Fibroblast of lung (primary cell): ENCODE results near the gene TBC1D19. TPM values are rescaled to one million over a fixed set of nuclear protein-coding genes. Genes with fewer than 3 reads are reported as not detected.

Source experiments
- DNase-seq, 2 donors: peaks; one replicate each; pipeline versions ENCODE4 v3.0.0 to v3.0.0-alpha.2; 2010; ENCODE audit warnings: low read depth in 2 of 2
- H2AFZ ChIP-seq: 2 replicates; pipeline ENCODE4 v1.5.1; 2012; ENCODE audit warnings: low read length, control low read depth, inconsistent platforms
- H3K27ac ChIP-seq: 2 replicates; pipeline ENCODE4 v1.5.1; 2011; ENCODE audit warnings: low read length, control low read depth; ENCODE audit not compliant: insufficient read depth
- H3K27me3 ChIP-seq: 2 replicates; pipeline ENCODE4 v1.5.1; 2011; ENCODE audit warnings: mild to moderate bottlenecking, low read length; ENCODE audit not compliant: control insufficient read depth, insufficient read depth
- H3K36me3 ChIP-seq: 2 replicates; pipeline ENCODE4 v1.5.1; 2011; ENCODE audit warnings: low read length; ENCODE audit not compliant: control insufficient read depth, insufficient read depth
- H3K4me1 ChIP-seq: 2 replicates; pipeline ENCODE4 v1.5.1; 2011; ENCODE audit warnings: low read length; ENCODE audit not compliant: control insufficient read depth, insufficient read depth; ENCODE audit errors: extremely low read depth
- H3K4me2 ChIP-seq: 2 replicates; pipeline ENCODE4 v1.5.1; 2011; ENCODE audit warnings: low read length, control low read depth; ENCODE audit not compliant: insufficient read depth; ENCODE audit errors: extremely low read depth
- H3K4me3 ChIP-seq, 4 experiments: fragments of 200-600 bp in 1 of 4; sonication (generic) in 1 of 4; replicated peaks in 1 of 4; 2 replicates each; pipeline ENCODE4 v1.5.1; 2011 to 2016; ENCODE audit warnings: low read length in 4 of 4, low read depth in 3 of 4, mild to moderate bottlenecking in 3 of 4, control low read depth in 2 of 4, inconsistent platforms in 1 of 4, mixed read lengths in 1 of 4; ENCODE audit not compliant: insufficient read depth in 1 of 4; ENCODE audit errors: control extremely low read depth in 1 of 4
- H3K79me2 ChIP-seq: 2 replicates; pipeline ENCODE4 v1.5.1; 2012; ENCODE audit warnings: mild to moderate bottlenecking, low read length, inconsistent platforms; ENCODE audit not compliant: control insufficient read depth, insufficient read depth
- H3K9ac ChIP-seq: 2 replicates; pipeline ENCODE4 v1.5.1; 2011; ENCODE audit warnings: mild to moderate bottlenecking, low read length, control low read depth; ENCODE audit not compliant: insufficient read depth
- H3K9me3 ChIP-seq: 2 replicates; pipeline ENCODE4 v1.5.1; 2012; ENCODE audit warnings: low read depth, low read length; ENCODE audit not compliant: control insufficient read depth, insufficient read depth
- H4K20me1 ChIP-seq: 2 replicates; pipeline ENCODE4 v1.5.1; 2011; ENCODE audit warnings: low read length; ENCODE audit not compliant: control insufficient read depth, insufficient read depth; ENCODE audit errors: extremely low read depth
- EZH2 ChIP-seq: IDR thresholded peaks from 2 replicates; pipeline ENCODE4 v1.5.1; 2012; ENCODE audit warnings: low read length, control low read depth, mild to moderate bottlenecking; ENCODE audit errors: missing control alignments
- polyA plus RNA-seq, 2 donors: library from polyadenylated mRNA; depleted of rRNA in 1 of 2; stranded (reverse) in 1 of 2; unstranded in 1 of 2; fragments of >200 nt; gene quantifications; 2 replicates each; pipeline ENCODE4 v1.2.1, GENCODE V29; 2011 to 2012; ENCODE audit warnings: missing spikeins in 1 of 2
- total RNA-seq: library from RNA; depleted of rRNA; stranded (reverse); fragments of >200 nt; gene quantifications from 2 replicates; pipeline ENCODE4 v1.2.1, GENCODE V29; 2014
- TF ChIP-seq, protein P1 (sequence below), 2 donors: IDR thresholded peaks in 1 of 2; conservative IDR thresholded peaks in 1 of 2; 1 replicate in 1 of 2; 2 replicates in 1 of 2; pipeline ENCODE4 v1.5.1; 2011 to 2012; ENCODE audit warnings: low read length in 2 of 2, control low read depth in 1 of 2, inconsistent platforms in 1 of 2, low read depth in 1 of 2, mild to moderate bottlenecking in 1 of 2

Gene TBC1D19
- total and polyA plus RNA-seq, 2 donors (not counting 1 experiment from before 2014, with no cell fraction given), result 38.2 to 132 TPM

DNA sequence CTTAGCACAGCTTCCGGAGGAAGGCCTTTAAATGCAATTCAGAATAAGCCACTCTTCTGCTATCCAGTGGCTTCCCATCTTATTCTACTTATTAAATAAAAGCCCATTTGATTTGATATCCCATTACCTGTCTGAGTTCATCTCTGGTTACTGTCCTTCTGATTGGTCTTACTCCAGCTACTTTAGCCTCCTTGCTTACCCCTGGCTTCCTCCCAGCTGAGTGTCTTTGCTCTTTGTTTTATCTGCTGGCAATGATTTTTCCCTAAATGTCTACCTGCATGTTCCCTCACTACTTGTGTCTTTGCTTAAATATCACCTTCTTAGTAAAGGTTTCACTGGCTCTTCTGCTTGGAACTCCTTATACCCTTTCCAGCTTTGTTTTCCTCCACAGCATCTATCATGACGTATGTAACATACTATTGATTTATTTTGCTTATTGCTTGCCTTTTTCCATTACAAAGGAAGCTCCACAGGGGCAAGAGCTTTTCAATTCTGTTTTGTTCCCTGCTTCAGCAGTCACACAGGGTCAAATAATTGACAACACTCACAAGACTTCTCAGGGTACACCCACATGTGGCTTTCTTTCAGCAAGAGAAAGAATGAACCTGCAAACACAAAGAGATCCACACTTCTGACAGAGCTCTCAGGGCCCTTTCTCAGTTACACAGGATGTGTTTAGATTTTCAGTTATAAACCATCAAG, 63.8 kb downstream of the TBC1D19 start:
- Histone ChIP-seq H2AFZ (no peak overlapping the region), H3K9ac (no peak overlapping the region), H3K27ac (no peak overlapping the region), H3K9me3 (no peaks in the 10 kb centered on the region), H3K4me3 (no peak overlapping the region), H4K20me1 (no peaks in the 10 kb centered on the region), H3K27me3 (no peaks in the 10 kb centered on the region), H3K36me3 (no peaks in the 10 kb centered on the region), H3K79me2 (no peaks in the 10 kb centered on the region), H3K4me1 (no peaks in the 10 kb centered on the region), H3K4me2 (no peak overlapping the region)
- no peak for DNase-seq
- no peak for TF ChIP-seq EZH2
- TF ChIP-seq, protein P1, sequence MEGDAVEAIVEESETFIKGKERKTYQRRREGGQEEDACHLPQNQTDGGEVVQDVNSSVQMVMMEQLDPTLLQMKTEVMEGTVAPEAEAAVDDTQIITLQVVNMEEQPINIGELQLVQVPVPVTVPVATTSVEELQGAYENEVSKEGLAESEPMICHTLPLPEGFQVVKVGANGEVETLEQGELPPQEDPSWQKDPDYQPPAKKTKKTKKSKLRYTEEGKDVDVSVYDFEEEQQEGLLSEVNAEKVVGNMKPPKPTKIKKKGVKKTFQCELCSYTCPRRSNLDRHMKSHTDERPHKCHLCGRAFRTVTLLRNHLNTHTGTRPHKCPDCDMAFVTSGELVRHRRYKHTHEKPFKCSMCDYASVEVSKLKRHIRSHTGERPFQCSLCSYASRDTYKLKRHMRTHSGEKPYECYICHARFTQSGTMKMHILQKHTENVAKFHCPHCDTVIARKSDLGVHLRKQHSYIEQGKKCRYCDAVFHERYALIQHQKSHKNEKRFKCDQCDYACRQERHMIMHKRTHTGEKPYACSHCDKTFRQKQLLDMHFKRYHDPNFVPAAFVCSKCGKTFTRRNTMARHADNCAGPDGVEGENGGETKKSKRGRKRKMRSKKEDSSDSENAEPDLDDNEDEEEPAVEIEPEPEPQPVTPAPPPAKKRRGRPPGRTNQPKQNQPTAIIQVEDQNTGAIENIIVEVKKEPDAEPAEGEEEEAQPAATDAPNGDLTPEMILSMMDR (conservative IDR thresholded peaks at IDR 0.05 in 1 of 2, IDR thresholded peaks at IDR 0.05 in 1 of 2; ENCODE audit: low read depth in 1 of 2, low read length in 2 of 2), result no peak

DNA sequence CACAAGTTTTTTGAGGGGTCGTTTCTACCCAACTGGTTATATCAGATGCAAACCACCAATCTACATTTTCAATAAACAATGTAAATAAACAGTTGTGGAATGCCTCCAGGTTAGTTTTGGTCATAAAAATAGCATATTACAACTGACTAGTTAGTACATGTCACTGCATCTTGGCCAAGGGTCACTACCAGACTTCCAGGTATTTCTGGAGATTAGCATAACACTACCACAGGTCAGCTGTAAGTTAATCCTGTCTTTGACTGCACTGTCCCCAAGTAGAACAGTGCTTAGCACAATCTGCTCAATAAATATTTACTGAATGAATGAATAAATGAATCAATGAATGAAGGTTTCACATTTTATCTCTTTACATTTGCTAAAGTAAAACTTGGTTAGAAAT, 64.4 kb downstream of the TBC1D19 start:
- Histone ChIP-seq H3K4me2 (no peak overlapping the region), H3K9me3 (no peaks in the 10 kb centered on the region), H4K20me1 (no peaks in the 10 kb centered on the region), H2AFZ (no peak overlapping the region), H3K4me1 (no peaks in the 10 kb centered on the region), H3K36me3 (no peaks in the 10 kb centered on the region), H3K4me3 (no peak overlapping the region), H3K27ac (no peak overlapping the region), H3K79me2 (no peaks in the 10 kb centered on the region), H3K9ac (no peak overlapping the region), H3K27me3 (no peaks in the 10 kb centered on the region)
- TF ChIP-seq EZH2, result no peak
- TF ChIP-seq, protein P1 (conservative IDR thresholded peaks at IDR 0.05 in 1 of 2, IDR thresholded peaks at IDR 0.05 in 1 of 2; ENCODE audit: low read depth in 1 of 2, low read length in 2 of 2), result no peak
- no peak for DNase-seq

DNA sequence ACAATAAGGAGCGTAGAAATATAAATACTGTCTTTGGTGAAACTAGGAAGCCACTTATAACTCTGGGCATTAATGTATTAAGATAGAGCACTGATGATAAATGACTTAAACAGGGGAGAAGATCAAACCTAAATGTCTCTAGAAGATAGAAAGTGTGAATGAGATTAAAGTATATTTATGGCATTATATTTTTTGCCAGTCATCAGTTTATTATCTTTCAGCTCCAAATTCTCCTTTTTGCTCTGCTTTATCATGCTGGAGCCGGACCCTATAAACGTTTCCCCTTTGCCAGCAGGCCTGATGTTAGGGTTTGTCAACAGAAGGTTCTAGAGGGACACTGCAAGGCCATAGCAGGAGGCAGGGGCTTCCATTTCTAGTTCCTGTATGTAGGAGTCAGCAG, 76.4 kb downstream of the TBC1D19 start:
- Histone ChIP-seq H3K4me2 (no peak overlapping the region), H3K27ac (no peak overlapping the region), H2AFZ (no peak overlapping the region), H3K79me2 (no peaks in the 10 kb centered on the region), H3K4me3 (no peak overlapping the region), H3K4me1 (no peaks in the 10 kb centered on the region), H3K27me3 (no peaks in the 10 kb centered on the region), H3K9ac (no peak overlapping the region), H3K36me3 (no peaks in the 10 kb centered on the region), H4K20me1 (no peaks in the 10 kb centered on the region), H3K9me3 (no peaks in the 10 kb centered on the region)
- TF ChIP-seq, protein P1 (conservative IDR thresholded peaks at IDR 0.05 in 1 of 2, IDR thresholded peaks at IDR 0.05 in 1 of 2; ENCODE audit: low read depth in 1 of 2, low read length in 2 of 2), result no peak
- TF ChIP-seq EZH2, result no peak
- no peak for DNase-seq
